ENCODE data around the gene EIF2AK3. TPM values are rescaled to one million over a fixed set of nuclear protein-coding genes. Genes with fewer than 3 reads are reported as not detected.

EIF2AK3 gene
- total and polyA plus RNA-seq, 2 of the 4 experiments (the other 2 are of a cell fraction) = 7.9 to 22.8 TPM

DNA sequence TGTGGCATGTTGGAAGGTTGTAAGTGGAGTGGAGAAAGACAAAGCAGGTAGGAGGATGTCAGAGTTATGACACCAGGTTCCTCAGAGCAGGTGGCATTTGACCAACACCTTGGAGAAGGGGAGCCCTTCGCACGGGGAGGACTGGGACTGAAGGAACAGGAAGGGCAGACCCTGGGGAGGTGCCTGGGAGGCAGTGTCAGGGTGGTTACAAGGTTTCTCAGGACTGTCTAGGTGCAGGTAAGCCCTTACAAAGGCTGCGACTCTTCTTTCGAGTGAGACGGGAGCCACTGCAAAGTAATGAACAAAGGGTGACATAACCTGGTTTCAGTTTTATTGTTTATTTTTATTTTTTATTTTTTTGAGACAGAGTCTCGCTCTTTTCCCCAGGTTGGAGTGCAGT is 84.6 kb downstream of the EIF2AK3 start:
- Histone ChIP-seq H3K4me1 (ENCODE audit: control insufficient read depth, insufficient read depth, low read length) (peaks cover 2% of the 10 kb centered on the region; the same call in 1 of the 2 replicates), H3K4me3 (ENCODE audit: insufficient read depth, low read depth, low read length) (no peak overlapping the region), H3K27me3 (ENCODE audit: control insufficient read depth, insufficient read depth, low read length) (no peaks in the 10 kb centered on the region), H3K18ac (ENCODE audit: low read depth, low read length) (no peak overlapping the region), H2AFZ (replicated peaks; ENCODE audit: low read length, poor library complexity) (peak overlapping the region; percentile 55), H4K91ac (ENCODE audit: insufficient read depth, low read depth, low read length) (no peak overlapping the region), H2AK5ac (ENCODE audit: low read depth, low read length) (no peak overlapping the region), H3K9ac (ENCODE audit: low read depth, low read length) (no peak overlapping the region), H4K5ac (ENCODE audit: low read depth, low read length) (no peak overlapping the region), H2BK120ac (ENCODE audit: low read depth, low read length) (no peak overlapping the region), H3K23ac (ENCODE audit: low read depth, low read length) (no peak overlapping the region), H3K79me1 (ENCODE audit: low read depth in 1 of 2, low read length in 2 of 2) (no peaks in the 10 kb centered on the region), H3K56ac (ENCODE audit: extremely low read depth, insufficient read depth, low read length) (no peak overlapping the region), H3K9me3 (ENCODE audit: control insufficient read depth, insufficient read depth, low read length) (no peaks in the 10 kb centered on the region), H4K20me1 (ENCODE audit: insufficient read depth, low read length) (no peaks in the 10 kb centered on the region), H3K4ac (ENCODE audit: low read depth, low read length) (no peak overlapping the region), H2BK15ac (ENCODE audit: low read depth, low read length) (no peak overlapping the region), H3K14ac (replicated peaks; ENCODE audit: low read depth, low read length) (no peak overlapping the region), H2BK20ac (ENCODE audit: low read depth, low read length) (no peak overlapping the region), H3K27ac (ENCODE audit: insufficient read depth, low read length) (no peak overlapping the region), H3K4me2 (ENCODE audit: low read depth, low read length) (no peak overlapping the region), H3K36me3 (ENCODE audit: control insufficient read depth, insufficient read depth, low read length) (no peaks in the 10 kb centered on the region), H2BK5ac (ENCODE audit: low read depth, low read length, poor library complexity, severe bottlenecking) (no peak overlapping the region), H2AK9ac (replicated peaks; ENCODE audit: low read depth, low read length, poor library complexity) (no peak overlapping the region), H4K8ac (ENCODE audit: low read depth in 2 of 2, low read length in 2 of 2) (no peak overlapping the region), H3K9me1 (ENCODE audit: insufficient read depth, low read length) (no peaks in the 10 kb centered on the region)
- ChIA-PET POLR2A (ENCODE audit: unreplicated experiment) (no interaction called here), CTCF (no interaction called here)
- DNase-seq (no peak), ATAC-seq (ENCODE audit: low read depth) (no peak)
- in situ Hi-C loops (cut with MboI; ENCODE audit: low sequenced_read_pairs) (no loop called here), dilution Hi-C loops (cut with HindIII; ENCODE audit: low sequenced_read_pairs, unreplicated experiment) (no loop called here), intact Hi-C loops (cut with micrococcal nuclease) (no loop called here)
- 44% methylated on average over 2 of the region's 6 CpGs; no CpG with 5 or more reads in 1 of the 2 experiments for WGBS, 2 experiments (ENCODE audit: extremely low coverage in 2 of 2, insufficient read length in 1 of 2)
- TF ChIP-seq NFE2L2 (IDR thresholded peaks at IDR 0.05; ENCODE audit: low read depth, low read length) (no peak), MAFK (IDR thresholded peaks at IDR 0.05; ENCODE audit: low read depth, low read length) (no peak), POLR2A (IDR thresholded peaks at IDR 0.05; ENCODE audit: low read depth, low read length) (no peak)
- no TSS peak for BruUV-seq (replicated peaks)
